COLO668 (cell line): ENCODE measurements around the gene CCDC80.

Experiments used
- DNase-seq: peaks from one replicate; lab custom pipeline; 2025; ENCODE audit not compliant: unreplicated experiment; lab: John Stamatoyannopoulos, UW

Gene CCDC80

DNA sequence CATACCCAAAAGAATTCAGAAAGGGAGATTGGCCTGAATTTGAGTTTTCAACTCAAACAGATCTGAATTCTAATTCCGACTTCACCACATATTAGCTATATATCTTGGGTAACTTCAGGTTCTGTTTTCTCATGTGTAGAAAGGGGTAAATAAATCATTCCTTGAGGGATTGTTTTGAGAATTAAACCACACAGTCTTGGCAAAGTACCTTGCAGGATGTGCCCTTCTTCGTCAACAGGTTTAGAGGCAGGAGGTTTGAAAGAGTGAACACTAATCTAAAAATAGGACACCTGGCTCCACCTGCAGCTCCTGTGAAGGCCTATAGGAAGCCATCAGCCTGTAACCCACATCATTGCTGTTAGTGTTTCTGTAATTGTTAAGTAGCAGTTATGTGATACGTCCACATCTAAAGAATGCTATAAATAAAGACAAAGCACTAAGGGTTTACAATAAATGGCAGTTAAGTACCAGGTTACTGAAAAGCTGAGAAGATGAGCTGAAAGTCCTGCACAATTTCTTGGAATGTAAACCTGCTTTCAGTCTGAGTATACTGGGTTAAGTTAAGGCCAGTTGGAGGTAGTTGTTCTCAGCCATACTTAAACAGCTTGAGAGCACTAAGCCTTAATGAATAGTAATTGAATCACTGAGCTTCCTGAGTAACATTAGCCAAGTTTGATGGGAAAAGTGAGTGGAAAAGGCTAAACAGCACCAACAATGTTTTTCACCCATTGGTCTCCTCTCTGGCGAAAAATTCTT lies 6.0 kb downstream of the CCDC80 start:
- DNase-seq: no peak

DNA sequence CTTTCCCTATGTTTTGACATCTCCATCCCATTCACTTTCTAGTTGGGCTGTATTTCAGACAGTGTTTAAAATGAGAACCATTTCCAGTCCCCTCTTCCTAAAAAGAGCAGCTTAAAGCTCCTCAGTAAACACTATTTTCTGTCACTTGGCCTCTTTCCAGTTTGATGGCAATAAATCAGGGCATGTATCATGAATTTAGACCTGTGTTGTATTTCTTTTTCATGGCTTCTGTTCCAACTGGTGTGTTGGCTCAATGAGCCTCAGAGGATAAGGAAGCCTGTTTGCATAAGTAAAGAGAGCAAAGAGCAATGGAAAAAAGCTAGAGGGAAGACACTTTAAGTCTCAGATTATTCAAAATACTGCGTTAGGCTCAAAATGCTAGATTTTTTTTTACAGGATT lies 7.2 kb downstream of the CCDC80 start:
- no peak for DNase-seq

DNA sequence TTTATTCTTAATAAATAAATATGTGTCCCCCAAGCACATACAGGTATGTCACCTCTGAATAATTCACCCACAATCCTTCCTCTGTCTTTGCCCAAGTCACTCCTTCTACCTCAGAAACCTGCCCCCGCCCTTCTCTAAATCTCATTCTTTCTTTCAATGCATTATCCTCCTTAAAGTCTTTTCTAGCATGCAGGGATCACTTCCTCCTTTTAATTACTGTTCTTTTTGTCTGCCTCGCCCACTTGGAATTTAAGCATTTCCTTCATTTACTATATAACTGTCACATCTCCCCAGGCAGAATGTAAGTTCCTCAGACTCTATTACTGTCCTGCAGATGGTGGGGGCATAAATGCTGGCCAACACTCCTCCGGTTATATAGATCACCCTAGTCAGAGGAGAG lies 7.8 kb downstream of the CCDC80 start:
- no peak for DNase-seq

DNA sequence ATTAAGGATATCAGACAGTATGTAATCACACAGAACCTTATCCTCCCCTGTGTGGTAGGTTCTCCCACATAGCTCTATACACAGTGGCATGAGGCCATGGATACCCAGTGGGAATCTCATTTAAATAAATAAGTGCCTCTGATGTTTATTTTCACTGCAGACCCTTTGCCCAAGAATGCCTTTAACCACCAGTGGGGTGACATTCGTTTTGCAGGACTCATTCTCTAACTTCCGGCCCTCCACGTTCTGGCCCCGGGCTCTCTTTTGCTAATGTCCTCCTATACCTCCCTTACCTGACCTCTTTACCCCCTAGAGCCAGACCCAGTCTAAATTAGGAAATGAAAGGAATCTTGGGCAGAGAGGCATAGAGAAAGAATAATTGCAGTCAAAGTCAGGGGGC lies 8.3 kb downstream of the CCDC80 start:
- no peak for DNase-seq

DNA sequence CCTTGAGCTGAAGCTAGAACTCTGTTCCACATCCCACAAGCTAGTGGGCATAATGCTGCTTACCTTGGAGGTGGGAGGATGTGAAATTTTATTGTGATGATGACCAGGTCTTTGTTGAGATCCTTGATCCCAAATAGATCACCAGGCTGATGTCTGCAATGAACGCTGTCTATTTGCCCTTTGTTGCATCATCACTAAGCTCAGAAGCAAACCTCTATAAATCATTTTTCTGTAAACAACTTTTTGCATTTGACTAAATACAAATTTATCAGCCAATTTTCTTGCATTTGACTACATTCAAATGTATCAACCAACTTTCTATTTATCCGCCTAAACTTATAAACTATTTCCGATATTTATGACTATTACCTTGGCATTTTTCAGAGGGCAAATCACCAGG lies 9.7 kb downstream of the CCDC80 start:
- no peak for DNase-seq

DNA sequence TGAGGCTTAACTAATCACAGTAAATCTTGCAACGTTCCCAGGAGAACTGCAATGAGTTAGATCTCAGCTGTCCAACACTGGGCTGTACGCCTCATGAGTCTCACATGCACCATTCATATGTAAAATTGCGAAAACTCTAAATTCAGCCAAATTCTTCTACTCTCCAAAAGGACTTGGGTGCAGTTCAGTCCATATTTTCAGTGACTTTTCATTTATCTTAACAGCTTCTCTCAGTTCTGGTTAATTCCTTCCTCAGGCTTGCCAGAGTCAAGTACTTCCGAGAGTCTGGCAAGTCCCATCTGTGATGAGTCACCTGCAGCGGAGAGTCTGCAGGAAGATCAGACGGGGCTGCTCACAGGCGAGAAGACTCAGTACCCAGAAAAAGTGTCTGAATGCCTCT lies 11.5 kb downstream of the CCDC80 start:
- no peak for DNase-seq

DNA sequence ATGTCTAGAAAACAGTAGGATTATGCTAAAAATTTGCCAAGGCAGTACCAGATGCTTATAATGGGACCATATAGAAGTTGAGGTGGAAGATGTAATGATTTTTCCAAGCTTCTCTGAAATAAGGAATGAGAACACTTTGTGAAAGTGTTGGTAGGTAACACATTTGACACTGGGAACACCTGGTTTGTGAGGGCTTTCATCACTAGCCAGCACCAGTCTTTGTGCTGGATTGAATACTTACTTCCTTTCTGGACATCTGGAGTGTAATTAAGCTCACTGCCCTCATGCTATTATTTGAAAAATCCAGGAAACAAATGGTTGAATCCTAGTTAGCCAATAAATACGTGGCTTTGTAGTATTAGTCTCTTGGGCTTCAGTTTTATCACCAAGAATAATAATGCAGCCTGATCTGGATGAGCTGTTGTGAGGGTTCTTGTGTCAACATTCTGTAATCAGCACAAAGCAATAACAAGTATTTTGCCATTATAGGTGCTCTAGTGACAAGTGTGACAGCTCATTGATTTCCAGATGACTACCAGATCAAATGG lies 12.9 kb downstream of the CCDC80 start:
- peak; percentile 11 for DNase-seq

DNA sequence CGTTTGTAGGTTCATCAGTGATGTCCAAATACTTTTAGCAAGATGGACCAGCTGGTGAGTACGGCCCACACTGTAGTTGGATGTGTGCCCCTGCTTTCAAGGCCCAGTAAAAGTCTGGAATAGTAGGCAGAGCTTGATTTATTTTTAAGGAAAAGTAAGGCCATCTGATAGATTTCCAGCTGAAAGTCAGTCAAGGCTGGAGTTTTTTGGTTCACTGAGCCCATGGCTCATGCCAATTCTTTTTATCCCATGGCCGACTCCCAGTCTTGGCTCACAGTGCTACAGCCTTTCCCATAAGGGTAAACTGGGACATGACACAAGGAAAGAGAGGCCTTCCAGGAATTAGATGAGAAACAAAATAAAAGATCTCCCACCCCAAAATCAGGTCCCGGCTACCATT lies 13.5 kb downstream of the CCDC80 start:
- no peak for DNase-seq

DNA sequence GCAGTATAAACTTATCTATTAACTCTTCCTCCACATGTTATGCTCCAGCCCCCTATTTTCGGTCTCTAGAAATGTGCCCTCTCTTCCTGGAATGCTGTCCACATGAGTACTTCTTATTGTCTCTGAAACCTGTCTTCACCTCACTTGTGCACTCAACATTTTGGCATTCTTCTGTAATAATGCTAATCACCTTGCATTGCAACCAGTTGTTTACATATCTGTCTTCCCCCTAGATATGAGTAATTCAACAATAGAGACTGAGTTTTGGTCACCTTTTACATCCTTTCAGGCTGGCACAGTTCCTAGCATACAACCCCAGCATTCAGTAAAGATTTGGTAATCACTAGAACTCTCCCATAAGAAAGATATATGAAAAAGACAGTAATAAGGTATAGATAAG lies 17.2 kb downstream of the CCDC80 start:
- no peak for DNase-seq

DNA sequence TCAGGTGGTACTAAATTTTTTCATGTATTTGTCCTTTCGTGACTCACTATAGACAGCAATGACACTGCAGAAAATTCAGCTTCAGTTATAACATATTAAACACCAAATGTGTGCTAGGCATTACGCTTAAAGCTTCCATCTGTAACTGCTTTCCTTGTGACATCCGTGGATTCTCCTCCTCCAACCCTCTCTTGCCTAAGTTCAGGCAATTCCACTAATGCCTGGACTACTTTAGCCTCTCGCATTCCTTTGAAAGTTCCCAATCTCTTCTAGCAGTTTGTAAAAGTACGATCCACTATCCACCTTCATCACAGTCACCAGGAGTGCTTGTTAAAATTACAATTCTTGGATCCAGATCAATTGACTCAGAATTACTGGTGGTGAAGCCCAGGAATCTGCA lies 17.7 kb downstream of the CCDC80 start:
- DNase-seq: no peak

DNA sequence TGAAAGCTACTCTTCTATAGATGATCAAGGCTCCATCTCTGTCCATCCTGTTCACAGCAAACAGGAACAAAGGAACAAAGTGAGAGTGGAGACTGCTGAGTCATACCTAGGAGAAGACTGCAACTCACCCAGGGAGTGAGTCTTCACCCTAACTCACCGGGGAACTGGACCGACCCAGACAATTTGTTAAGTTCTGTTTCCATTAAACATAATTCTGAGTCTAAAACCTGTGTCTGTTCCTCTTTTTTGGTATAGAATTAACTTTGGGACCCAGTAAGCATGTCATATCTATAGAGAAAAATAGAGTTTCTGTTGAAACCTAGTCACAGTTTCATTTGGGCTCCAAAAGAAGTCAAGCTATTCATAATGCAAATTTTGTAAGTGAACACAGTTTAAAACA lies 21.6 kb downstream of the CCDC80 start:
- DNase-seq: no peak

DNA sequence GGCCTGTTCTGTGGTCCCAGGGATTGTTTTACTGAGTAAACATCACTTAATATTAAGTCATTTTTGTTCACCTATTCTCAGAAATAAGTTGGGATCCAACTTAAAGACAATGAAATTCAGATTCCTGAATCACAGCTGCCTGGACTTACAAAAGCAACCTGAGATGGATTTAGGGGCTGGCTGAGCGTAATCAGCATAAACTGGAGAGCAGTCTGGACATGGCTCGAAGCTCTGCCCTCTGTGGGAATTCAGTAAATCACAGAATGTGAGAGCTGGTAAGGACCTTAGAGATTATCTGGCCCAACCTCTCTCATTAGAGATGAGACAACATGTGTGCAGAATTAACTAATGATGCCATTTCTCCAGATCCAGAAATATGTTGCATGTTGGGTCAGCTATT lies 23.7 kb downstream of the CCDC80 start:
- DNase-seq: no peak

DNA sequence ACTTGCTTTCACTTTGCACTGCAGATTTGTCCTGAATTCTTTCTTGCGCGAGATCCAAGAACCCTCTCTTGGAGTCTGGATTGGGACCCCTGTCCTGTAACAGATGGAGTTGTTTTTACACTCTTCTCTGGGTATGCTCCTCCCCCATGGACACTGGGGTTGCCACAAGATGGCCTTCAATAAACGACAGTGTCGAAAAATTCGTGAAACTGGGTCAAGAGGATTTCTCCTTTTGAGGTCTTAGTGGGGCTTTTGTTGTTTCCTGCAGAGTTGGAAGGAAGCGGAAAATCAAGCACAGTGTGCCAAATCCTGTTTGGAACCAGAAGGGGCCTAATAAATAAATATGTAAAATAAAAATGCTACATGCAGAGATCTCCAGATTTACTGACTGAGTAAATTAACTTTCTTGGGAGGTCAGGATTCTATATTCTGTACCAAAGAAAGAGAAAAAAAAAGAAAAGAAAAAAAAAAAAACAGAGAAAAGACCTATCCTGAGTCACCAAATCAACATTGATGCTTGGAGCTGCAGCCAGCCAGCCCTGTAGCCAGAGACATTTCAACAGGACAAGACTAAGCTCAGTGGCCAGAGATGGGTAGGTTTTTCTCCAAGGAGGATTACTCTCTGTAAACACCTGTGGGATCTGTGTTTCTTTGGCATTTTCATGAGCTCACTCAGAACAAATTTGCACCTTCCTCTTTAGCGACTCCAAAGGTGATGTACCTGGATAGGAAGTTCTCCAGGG lies 24.8 kb downstream of the CCDC80 start:
- DNase-seq: no peak

DNA sequence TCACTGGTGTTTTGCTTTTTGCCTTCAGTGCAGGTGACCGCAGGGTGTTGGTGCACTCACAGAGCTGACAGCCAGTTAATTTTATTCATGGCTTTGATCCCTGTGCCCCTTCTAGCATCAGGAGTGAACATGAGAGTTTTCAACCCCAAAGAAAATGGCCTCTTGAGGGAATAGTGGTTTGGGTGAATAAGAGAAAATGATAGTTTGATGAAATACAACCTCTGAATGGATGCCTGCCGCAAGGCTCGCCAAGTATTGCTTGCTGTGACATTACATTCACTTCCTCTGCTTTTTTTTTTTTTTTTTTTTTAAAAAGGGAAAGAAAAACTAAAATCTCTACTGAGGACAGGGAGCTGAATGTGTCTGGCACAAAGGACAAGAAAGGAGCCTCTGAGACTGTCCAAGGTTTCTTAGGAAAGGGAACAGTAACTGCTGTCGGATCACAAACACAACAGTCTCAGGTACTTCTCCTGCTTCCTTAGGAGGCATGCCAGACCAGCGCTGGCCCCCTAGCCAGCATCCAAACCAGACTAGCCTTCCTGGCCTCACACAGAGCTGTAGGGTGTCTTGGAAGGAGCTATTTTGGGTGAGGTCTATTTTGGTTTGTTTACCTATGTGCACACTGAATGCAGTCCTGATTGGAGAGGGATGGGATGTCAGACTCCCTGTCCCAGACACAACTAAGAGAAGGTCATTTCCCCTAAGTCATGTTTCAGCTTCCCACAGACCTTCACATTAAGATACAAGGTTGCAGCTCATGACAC lies 29.0 kb downstream of the CCDC80 start:
- no peak for DNase-seq

DNA sequence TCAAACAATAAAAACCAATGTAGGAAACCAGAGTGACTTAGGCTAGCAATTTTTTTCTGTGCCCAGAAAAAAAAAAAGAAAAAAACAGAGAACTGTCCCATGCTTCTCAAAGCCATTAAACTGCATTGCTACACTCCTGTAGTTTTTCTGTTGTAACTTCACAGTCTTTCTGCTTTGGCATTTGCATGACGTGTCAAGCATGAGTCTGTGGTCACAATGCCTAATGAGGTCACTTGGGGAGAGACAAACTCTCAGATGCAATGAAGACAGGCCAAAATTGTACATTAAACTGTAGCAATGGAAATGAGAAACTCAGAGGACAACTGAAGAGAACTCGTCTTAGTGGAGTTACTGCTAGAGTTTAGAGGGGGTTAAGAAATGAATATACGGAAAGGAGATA lies 30.8 kb downstream of the CCDC80 start:
- DNase-seq: no peak

DNA sequence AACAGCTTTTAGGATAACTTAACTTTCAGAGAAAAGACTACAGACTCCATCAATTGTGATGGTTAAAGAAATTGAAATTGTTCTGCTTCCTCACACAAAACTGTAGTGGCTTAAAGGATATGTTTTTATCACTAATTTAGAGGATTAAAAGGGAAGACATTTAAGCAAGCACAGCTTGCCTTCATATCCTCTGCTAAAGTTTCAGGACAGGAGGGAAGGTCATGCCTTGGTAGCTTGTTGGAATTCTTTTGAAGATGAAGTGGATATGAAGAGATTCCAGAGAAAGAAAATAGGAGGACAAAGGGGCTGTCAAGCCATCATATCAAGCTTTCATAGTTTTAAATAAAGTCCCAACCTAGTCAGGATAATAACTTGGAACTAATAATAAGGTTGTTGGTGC lies 33.1 kb downstream of the CCDC80 start:
- no peak for DNase-seq

DNA sequence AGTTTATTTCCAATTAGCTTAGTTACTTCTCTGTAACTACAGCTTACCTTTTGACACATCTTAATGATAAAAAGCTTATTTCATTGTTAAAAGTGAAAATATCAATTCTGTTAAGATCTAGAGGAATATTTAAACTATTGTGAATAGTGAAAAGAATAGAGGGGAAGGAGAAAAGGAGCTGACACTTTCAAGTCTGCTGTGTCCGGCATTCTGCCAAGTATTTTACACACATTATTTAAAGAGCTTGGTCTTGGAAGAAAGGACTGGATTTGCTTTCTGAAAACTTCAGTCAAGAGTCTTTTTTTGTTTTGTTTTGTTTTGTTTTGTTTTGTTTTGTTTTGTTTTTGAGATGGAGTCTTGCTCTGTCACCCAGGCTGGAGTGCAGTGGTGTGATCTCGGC lies 34.8 kb downstream of the CCDC80 start:
- DNase-seq: no peak

DNA sequence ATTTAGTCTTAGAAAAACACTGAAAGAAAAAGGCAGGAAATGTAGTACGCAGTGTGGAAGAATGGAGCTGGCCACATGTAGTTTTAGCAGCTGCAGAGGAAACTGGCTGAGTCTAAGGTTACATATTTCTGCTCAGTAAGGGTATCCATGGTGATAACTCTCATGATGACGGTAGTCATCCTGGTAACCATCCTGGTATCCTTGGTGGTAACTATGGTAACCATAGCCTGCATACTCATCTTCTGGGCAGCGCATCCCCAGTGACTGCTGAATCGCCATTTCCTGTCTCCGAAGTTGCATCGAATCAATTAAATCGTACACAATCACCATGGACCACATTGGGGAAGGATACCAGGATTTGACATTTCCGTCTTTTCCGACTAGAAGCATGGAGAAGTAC lies 35.7 kb downstream of the CCDC80 start:
- DNase-seq: no peak

DNA sequence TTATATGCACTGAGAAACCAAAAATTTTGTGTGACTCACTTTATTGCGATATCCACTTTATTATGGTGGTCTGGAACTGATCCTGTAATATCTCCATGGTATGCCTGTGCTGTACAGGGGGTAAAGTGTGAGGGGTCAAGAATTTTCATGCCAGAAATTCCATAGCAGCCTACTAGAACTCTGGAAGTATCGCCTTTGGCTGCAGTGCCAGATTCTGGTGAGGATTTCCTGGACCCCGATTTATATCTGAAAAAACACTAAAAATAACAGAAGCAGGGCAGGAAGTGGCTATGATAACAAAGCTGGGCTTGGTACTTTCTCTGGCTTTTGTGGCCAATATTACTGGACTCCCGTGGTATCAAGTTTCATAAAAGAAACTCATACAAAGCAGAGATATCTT lies 36.4 kb downstream of the CCDC80 start:
- DNase-seq: no peak

DNA sequence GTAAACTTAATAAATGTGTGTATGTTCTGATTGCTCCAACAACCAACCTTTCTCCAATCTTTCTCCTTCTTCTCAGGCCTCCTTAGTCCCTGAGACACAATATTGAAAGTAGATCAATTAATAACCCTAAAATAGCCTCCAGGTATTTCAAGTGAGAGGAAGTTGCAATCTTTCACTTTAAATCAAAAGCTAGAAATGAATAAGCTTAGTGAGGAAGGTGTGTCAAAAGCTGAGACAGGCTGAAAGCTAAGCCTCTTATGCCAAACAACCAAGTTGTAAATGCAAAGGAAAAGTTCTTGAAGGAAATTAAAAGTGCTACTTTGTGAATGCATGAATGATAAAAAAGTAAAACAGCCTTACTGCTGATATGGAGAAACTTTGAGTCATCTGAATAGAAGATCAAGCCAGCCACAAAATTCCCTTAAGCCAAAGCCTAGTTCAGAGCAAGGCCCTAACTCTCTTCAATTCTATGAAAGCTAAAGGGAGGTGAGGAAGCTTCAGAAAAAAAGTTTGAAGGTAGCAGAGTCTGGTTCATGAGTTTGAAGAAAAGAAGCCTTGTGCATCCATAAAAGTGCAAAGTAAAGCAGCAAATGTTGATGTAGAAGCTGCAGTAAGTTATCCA lies 38.6 kb downstream of the CCDC80 start:
- DNase-seq: no peak

DNA sequence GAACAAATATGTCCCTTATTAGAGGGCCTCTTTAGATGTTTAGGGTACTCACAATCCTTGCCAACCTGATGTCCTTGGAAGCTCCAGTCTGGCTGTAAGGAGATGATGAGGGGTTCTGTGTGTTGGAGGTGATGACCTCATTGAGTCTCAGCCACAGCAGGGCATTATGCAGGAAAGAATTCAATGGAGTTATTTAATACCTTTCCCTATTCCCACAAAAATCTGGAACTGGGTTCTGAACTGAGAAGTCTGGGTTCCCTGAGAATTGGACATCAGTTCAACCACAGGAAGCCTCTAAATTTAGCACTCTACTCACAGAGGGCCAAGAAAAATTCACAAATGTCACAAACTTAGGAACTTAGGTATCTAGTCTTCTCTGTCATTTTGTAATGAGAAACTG lies 42.2 kb downstream of the CCDC80 start:
- no peak for DNase-seq
